ENCODE results near the gene CDKN1B. TPM values are rescaled to one million over a fixed set of nuclear protein-coding genes. Genes with fewer than 3 reads are reported as not detected.

CDKN1B gene
- total RNA-seq, 4 donors from 2014 or later, result 37.8 to 71.9 (median 46.9) TPM

DNA sequence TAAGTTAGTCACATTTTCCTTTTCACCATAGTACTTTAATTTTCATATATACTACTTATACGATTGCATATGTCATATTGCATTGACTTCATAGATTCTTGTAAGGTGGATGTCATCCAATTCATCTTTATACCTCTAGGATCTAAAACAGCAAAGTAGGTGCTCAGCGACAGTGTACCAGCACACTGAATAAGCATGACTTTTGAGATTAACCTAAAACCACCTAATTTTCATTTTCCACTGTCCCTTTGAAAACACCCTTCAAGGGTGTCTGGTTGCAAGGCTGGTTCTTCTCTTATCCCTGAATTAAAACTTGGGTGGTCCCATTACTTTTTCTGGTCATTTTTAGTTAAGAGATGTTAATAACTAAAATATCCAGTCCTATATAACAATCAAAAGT is 25.6 kb upstream of the CDKN1B start:
- no peaks in the 10 kb centered on the region for H3K9me3 ChIP-seq
- H3K27me3 ChIP-seq, result no peaks in the 10 kb centered on the region
- no peak overlapping the region for H3K27ac ChIP-seq
- WGBS, result 97% methylated on average over 2 of the region's 2 CpGs
- peaks cover 5% of the 10 kb centered on the region for H3K4me1 ChIP-seq
- no peak overlapping the region for H3K4me3 ChIP-seq
- DNase-seq (ENCODE audit: low spot score in 2 of 2), result no peak
- no peak for TF ChIP-seq POLR2A (IDR thresholded peaks at IDR 0.05)
- no peak for TF ChIP-seq EP300 (IDR thresholded peaks at IDR 0.05)
- TF ChIP-seq POLR2AphosphoS5 (IDR thresholded peaks at IDR 0.05), result no peak
- TF ChIP-seq CTCF (IDR thresholded peaks at IDR 0.05), result no peak
- no peaks in the 10 kb centered on the region for H3K36me3 ChIP-seq

DNA sequence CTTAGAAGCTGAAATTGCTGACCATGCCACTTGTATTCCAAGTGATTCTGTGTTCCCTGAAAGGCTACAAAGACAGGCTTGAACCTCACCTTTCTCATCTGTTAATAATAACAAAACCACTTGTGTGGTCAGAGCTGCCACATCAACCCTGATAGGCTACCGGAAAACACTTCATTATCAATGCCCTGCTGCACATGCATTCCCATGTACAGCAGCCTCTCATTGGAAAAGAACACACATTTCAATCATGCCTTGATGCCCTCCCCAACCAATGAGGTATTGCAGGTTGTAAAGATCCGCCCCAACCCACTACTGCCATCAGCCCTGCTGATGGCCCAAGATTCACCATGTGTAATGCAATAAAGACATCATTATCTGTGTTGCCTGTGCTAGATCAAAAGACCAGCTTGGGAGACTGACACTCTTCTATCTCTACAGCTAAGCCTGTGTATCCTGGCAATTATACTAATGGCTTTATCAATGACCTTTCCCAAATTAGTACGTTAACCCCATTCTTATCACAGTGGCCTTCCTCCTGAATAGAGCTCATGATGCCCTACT is 24.0 kb upstream of the CDKN1B start:
- TF ChIP-seq POLR2A (IDR thresholded peaks at IDR 0.05) (no peak), POLR2AphosphoS5 (IDR thresholded peaks at IDR 0.05) (no peak), EP300 (IDR thresholded peaks at IDR 0.05) (no peak), CTCF (IDR thresholded peaks at IDR 0.05) (no peak)
- WGBS, result 71% methylated on average over 3 of the region's 3 CpGs
- H3K9me3 ChIP-seq, result no peaks in the 10 kb centered on the region
- H3K27me3 ChIP-seq, result no peaks in the 10 kb centered on the region
- DNase-seq (ENCODE audit: low spot score in 2 of 2), result no peak
- no peak overlapping the region for H3K27ac ChIP-seq
- no peak overlapping the region for H3K4me3 ChIP-seq
- H3K36me3 ChIP-seq, result no peaks in the 10 kb centered on the region
- peaks cover 12% of the 10 kb centered on the region for H3K4me1 ChIP-seq

GRCh38 chr12:12696562-12697383 is 20.4 kb upstream of the CDKN1B start:
- under 1% methylated on average over 29 of the region's 29 CpGs for WGBS
- Histone ChIP-seq H3K4me1 (peaks cover 12% of the 10 kb centered on the region), H3K36me3 (no peaks in the 10 kb centered on the region), H3K27me3 (no peaks in the 10 kb centered on the region), H3K27ac (peak overlapping the region; percentile 99), H3K4me3 (peak overlapping the region; percentile 69), H3K9me3 (no peaks in the 10 kb centered on the region)
- DNase-seq (ENCODE audit: low spot score in 2 of 2), result peak; percentile 95
- TF ChIP-seq CTCF (IDR thresholded peaks at IDR 0.05) (no peak), POLR2AphosphoS5 (IDR thresholded peaks at IDR 0.05) (peak; percentile 57 to 86 (median 84)), EP300 (IDR thresholded peaks at IDR 0.05) (no peak), POLR2A (IDR thresholded peaks at IDR 0.05) (peak; percentile 83 to 85)

DNA sequence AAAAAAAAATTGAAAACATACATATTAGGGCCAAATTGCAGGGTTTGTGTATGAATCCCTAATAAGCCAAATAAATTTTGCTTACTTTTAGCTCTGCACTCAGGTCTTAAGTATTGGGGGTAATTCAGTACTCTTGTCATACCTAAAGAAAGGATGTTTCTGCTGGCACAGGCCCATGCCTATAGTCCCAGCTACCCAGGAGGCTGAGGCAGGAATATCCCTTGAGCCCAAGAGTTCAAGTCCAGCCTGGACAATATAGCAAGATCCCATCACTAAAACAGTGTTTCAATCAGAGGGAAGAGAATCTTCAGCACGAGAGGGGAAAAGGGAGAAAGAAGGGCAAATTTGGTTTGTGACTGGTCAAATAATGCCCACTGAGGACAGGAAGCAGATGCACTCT is 17.8 kb upstream of the CDKN1B start:
- TF ChIP-seq POLR2A (IDR thresholded peaks at IDR 0.05) (no peak), CTCF (IDR thresholded peaks at IDR 0.05) (no peak), POLR2AphosphoS5 (IDR thresholded peaks at IDR 0.05) (no peak), EP300 (IDR thresholded peaks at IDR 0.05) (no peak)
- 95% methylated on average over 1 of the region's 1 CpG for WGBS
- DNase-seq (ENCODE audit: low spot score in 2 of 2), result no peak

GRCh38 chr12:12700254-12700653 is 16.9 kb upstream of the CDKN1B start:
- no peak for DNase-seq (ENCODE audit: low spot score in 2 of 2)
- no peaks in the 10 kb centered on the region for H3K36me3 ChIP-seq
- no peaks in the 10 kb centered on the region for H3K9me3 ChIP-seq
- no peak overlapping the region for H3K4me3 ChIP-seq
- H3K27ac ChIP-seq, result no peak overlapping the region
- no peaks in the 10 kb centered on the region for H3K27me3 ChIP-seq
- TF ChIP-seq CTCF (IDR thresholded peaks at IDR 0.05) (no peak), POLR2AphosphoS5 (IDR thresholded peaks at IDR 0.05) (no peak), EP300 (IDR thresholded peaks at IDR 0.05) (no peak), POLR2A (IDR thresholded peaks at IDR 0.05) (no peak)
- peaks cover 20% of the 10 kb centered on the region for H3K4me1 ChIP-seq

More for the DNA sequence above, 17.8 kb upstream of the CDKN1B start:
- H3K36me3 ChIP-seq, result no peaks in the 10 kb centered on the region
- no peaks in the 10 kb centered on the region for H3K27me3 ChIP-seq
- peaks cover 18% of the 10 kb centered on the region for H3K4me1 ChIP-seq
- no peak overlapping the region for H3K27ac ChIP-seq
- no peak overlapping the region for H3K4me3 ChIP-seq
- H3K9me3 ChIP-seq, result no peaks in the 10 kb centered on the region

All from suprapubic skin (tissue), 4 donors.